Erythroblast (primary cell): ENCODE data around the gene FIBP.

Experiments used
- GATA1 ChIP-seq: IDR thresholded peaks from 2 replicates; pipeline ENCODE4 v1.6.1; 2011; ENCODE audit warnings: low read depth, mild to moderate bottlenecking, control low read depth, low read length, moderate library complexity
- POLR2A ChIP-seq: IDR thresholded peaks from 2 replicates; pipeline ENCODE4 v1.6.1; 2011; ENCODE audit warnings: mild to moderate bottlenecking, low read length

DNA sequence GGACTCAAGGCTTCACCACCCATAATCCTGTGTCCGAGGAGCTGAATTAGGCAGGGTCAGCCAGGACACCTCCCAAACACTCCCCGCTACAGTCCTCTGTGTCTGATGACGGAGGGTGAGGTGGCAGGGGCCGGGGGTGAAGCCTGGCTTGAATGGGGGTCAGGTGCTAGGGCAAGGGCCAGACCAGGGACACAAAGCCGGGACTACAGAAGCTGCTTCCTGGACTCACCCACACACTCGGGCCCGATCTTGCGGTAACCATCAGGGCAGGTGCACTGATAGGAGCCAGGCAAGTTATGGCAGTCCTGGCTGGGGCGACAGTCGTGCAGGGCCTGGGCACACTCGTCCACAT, 18.0 kb downstream of the FIBP start:
- TF ChIP-seq POLR2A (no peak), GATA1 (no peak)
